ENCODE measurements around the gene CSGALNACT2.

DNA sequence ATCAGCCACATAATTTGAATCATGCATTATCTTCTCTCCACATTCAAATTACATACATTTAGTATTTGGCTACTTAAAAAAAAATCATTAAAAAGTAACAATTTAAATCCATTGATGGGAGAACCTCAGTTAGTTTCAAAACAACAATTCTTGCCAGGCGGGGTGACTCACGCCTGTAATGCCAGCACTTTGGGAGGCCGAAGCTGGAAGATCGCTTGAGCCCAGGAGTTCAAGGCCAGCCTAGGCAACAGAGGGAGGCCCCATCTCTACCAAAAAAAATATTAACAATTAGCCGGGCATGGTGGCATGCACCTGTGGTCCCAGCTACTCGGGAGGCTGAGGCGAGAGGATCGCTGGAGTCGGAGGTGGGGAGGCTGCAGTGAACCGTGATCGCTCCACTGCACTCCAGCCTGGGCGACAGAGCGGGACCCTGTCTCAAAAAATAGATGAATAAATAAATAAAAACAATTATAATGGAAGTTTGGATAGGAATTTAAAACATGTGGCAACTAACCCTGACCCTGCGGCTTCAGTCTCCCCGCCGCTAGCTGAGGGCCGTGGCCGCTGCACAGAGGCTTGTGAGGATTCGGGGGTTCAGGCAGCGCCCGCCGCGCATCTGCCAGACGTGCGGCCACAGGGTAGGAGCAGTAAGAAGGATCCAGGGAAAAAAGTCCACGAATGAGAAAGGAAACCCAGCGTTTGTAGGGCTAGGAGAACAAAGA lies 1.1 kb upstream of the CSGALNACT2 start:
- TF ChIP-seq, protein P1, sequence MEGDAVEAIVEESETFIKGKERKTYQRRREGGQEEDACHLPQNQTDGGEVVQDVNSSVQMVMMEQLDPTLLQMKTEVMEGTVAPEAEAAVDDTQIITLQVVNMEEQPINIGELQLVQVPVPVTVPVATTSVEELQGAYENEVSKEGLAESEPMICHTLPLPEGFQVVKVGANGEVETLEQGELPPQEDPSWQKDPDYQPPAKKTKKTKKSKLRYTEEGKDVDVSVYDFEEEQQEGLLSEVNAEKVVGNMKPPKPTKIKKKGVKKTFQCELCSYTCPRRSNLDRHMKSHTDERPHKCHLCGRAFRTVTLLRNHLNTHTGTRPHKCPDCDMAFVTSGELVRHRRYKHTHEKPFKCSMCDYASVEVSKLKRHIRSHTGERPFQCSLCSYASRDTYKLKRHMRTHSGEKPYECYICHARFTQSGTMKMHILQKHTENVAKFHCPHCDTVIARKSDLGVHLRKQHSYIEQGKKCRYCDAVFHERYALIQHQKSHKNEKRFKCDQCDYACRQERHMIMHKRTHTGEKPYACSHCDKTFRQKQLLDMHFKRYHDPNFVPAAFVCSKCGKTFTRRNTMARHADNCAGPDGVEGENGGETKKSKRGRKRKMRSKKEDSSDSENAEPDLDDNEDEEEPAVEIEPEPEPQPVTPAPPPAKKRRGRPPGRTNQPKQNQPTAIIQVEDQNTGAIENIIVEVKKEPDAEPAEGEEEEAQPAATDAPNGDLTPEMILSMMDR (IDR thresholded peaks at IDR 0.05), result no peak
- TF ChIP-seq POLR2A (IDR thresholded peaks at IDR 0.05), result no peak

Measured in adrenal gland (tissue), 5 donors.